Caki2 (cell line): Measurements from ENCODE around the gene GNAQ. TPM values are rescaled to one million over a fixed set of nuclear protein-coding genes. Genes with fewer than 3 reads are reported as not detected.

Source experiments
- DNase-seq: peaks from one replicate; pipeline ENCODE4 v3.0.0-alpha.2; 2015; ENCODE audit warnings: low read depth
- in situ Hi-C: cut with HindIII; loops from 2 replicates; pipeline ENCODE4 v1.10.0; 2016; ENCODE audit warnings: low sequenced_read_pairs, low pct_unique_long_range_greater_than_20kb, mixed read lengths
- total RNA-seq: library from RNA; depleted of rRNA; stranded (reverse); fragments of >200 nt; shearing (Covaris generic); gene quantifications from 2 replicates; pipeline ENCODE4 v1.2.3, GENCODE V29; 2014; ENCODE audit warnings: low replicate concordance

Gene GNAQ
- total RNA-seq, 1 experiment from 2014 or later: 37.2 TPM

GRCh38 chr9:77957652-77958051, 74.0 kb downstream of the GNAQ start:
- no peak for DNase-seq
- in situ Hi-C loops: no loop called here

GRCh38 chr9:77956555-77956954, 75.1 kb downstream of the GNAQ start:
- DNase-seq: no peak
- in situ Hi-C loops: no loop called here

GRCh38 chr9:77954666-77955015, 77.0 kb downstream of the GNAQ start:
- in situ Hi-C loops: no loop called here
- no peak for DNase-seq

- in situ Hi-C loops: no loop called here
- no peak for DNase-seq
Measured at GRCh38 chr9:77954013-77954665, 77.5 kb downstream of the GNAQ start.

- in situ Hi-C loops: no loop called here
Measured at GRCh38 chr9:77953590-77953989, 78.0 kb downstream of the GNAQ start.

GRCh38 chr9:77952635-77953328, 78.8 kb downstream of the GNAQ start:
- in situ Hi-C loops: no loop called here
- DNase-seq: no peak

More at GRCh38 chr9:77953590-77953989, 78.0 kb downstream of the GNAQ start:
- no peak for DNase-seq

- in situ Hi-C loops: no loop called here
- no peak for DNase-seq
Measured at GRCh38 chr9:77951369-77951768, 80.2 kb downstream of the GNAQ start.

- no peak for DNase-seq
- in situ Hi-C loops: no loop called here
Measured at GRCh38 chr9:77949751-77950436, 81.7 kb downstream of the GNAQ start.

GRCh38 chr9:77947651-77948050, 84.0 kb downstream of the GNAQ start:
- in situ Hi-C loops: no loop called here
- no peak for DNase-seq

GRCh38 chr9:77946969-77947620, 84.5 kb downstream of the GNAQ start:
- DNase-seq: no peak
- in situ Hi-C loops: no loop called here

GRCh38 chr9:77946296-77946695, 85.3 kb downstream of the GNAQ start:
- DNase-seq: no peak
- in situ Hi-C loops: no loop called here

GRCh38 chr9:77945798-77946197, 85.8 kb downstream of the GNAQ start:
- DNase-seq: no peak
- in situ Hi-C loops: no loop called here

- in situ Hi-C loops: no loop called here
- no peak for DNase-seq
Measured at GRCh38 chr9:77944556-77945243, 86.9 kb downstream of the GNAQ start.

- in situ Hi-C loops: no loop called here
- DNase-seq: no peak
Measured at GRCh38 chr9:77943057-77943456, 88.6 kb downstream of the GNAQ start.

GRCh38 chr9:77939149-77939668, 92.4 kb downstream of the GNAQ start:
- in situ Hi-C loops: no loop called here
- no peak for DNase-seq

GRCh38 chr9:77938163-77938562, 93.4 kb downstream of the GNAQ start:
- in situ Hi-C loops: no loop called here
- DNase-seq: no peak

GRCh38 chr9:77935974-77936373, 95.6 kb downstream of the GNAQ start:
- DNase-seq: no peak
- in situ Hi-C loops: no loop called here

- in situ Hi-C loops: no loop called here
- DNase-seq: no peak
Measured at GRCh38 chr9:77935211-77935610, 96.4 kb downstream of the GNAQ start.
